ENCODE data around the gene MUC5AC.

DNA sequence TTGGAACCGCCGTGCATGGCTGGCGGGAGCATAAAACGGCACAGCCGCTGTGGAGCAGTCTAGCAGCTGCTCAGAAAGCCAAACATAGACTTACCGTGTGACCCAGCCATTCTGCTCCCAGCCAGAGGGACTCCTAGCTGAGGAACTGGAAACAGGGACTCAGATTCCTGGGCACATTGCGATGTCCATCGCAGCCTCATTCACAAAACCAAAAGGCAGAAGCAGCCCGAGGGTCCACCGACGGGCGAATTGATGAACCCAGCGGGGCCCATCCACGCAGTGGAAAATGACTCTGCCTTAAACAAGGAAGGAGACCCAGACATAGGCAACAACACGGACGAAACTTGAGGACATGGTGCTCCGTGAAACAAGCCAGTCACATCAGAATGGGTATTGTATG is 59.4 kb downstream of the MUC5AC start:
- TF ChIP-seq, protein P1, sequence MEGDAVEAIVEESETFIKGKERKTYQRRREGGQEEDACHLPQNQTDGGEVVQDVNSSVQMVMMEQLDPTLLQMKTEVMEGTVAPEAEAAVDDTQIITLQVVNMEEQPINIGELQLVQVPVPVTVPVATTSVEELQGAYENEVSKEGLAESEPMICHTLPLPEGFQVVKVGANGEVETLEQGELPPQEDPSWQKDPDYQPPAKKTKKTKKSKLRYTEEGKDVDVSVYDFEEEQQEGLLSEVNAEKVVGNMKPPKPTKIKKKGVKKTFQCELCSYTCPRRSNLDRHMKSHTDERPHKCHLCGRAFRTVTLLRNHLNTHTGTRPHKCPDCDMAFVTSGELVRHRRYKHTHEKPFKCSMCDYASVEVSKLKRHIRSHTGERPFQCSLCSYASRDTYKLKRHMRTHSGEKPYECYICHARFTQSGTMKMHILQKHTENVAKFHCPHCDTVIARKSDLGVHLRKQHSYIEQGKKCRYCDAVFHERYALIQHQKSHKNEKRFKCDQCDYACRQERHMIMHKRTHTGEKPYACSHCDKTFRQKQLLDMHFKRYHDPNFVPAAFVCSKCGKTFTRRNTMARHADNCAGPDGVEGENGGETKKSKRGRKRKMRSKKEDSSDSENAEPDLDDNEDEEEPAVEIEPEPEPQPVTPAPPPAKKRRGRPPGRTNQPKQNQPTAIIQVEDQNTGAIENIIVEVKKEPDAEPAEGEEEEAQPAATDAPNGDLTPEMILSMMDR (IDR thresholded peaks at IDR 0.05) = no peak
- TF ChIP-seq POLR2A (IDR thresholded peaks at IDR 0.05) = no peak

All from adrenal gland (tissue), 5 donors.